Inflammatory macrophage treated with lipopolysaccharide for 4 hours (primary cell): ENCODE results near the gene MEAK7.

Source experiments
- DNase-seq: peaks from one replicate; pipeline ENCODE4 v3.0.0-alpha.2; 2020

Gene MEAK7

DNA sequence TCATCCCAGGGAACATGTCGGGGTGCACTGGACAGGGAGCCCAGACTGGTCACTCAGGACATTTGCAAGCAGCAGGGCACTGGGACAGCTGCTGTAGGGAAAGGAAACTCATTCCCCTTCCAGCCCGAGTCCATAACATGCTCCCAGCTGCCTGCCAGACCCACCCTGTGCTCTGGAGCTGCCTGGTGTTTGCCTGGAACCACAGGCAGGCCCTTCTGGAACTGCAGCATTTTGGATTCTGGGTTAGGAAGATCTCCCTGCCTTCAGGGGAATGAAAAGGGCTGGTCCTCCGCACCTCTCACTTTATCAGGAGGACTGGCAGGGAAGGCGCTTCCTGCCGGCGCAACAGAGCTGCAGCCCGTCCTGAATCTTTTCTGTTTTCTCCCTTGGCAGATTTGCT lies 41.2 kb downstream of the MEAK7 start:
- no peak for DNase-seq

DNA sequence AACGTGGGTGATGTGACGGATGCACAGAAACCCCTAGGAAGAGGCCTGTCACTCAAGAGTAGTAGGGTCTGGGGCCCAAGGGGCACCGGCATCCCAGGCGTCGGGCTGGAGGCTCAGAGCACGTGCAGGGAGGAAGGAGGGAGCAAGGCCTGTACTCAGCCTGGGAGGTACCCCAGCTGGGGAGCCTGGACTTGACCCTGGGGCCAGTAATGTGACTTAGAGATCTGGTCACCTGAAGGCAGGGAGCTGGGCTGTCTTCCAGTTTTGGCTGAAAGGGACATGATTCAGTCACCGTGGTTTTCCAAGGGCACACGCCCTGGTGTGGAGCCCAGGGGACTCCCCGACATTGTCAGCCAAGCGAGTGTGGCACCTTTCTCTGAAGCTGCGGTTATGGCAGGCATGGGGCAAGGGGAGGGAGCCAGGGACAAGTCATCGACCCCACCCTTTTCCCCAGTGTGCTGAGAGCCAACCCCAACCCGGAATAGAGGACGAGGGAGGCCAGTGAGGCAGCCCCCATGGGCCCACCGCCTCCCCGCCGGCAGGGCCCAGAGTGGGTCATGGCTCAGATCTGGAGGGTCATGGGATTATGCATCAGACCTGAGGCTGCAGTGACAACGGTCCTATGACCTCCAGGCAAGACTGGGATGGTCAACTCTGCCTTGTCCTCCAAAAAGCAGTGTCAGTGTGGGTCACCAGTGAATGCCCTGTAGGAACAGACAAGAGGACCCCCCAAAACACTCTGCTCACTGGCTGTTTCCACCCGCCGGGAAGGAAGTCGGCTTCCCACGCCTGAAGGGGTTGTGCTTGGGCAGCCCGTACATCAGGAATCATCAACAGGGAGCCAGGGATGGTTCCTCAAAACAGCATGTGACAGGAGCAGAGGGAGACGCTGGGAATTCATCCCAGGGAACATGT lies 41.9 kb downstream of the MEAK7 start:
- DNase-seq: no peak

DNA sequence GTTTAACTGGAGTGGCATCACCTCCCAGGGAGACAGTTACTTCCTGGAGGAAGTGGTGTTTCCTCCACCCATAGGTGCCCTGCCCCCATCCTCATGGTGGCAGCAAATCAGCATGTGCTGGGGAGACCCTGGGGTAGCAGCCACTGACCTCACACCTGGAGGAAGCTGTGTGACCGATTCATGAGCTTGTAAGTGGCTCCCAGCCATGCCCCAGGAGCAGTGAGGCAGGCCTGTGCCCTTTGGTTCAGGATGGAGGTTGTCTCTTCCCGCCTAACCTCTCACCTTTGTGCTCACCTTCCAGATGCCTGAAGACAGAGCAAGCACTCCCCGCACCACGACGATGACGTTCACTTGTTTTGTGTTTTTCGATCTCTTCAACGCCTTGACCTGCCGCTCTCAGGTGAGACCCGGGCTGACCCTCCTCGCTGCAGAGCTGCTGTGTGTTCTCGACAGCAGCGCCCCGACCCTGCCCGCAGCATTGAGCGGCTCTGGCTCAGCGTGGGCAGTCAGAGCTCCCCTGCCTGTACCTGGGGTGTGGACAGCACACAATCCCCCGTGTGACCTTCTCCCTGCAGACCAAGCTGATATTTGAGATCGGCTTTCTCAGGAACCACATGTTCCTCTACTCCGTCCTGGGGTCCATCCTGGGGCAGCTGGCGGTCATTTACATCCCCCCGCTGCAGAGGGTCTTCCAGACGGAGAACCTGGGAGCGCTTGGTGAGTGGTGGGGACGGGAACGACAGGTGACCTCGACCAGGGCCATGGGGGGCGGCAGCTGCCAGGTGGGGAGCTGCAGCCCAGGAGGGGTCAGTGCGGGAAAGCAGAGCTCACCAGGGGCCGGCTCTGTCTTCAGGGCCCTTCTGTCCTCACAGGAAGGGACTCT lies 42.8 kb downstream of the MEAK7 start:
- no peak for DNase-seq

DNA sequence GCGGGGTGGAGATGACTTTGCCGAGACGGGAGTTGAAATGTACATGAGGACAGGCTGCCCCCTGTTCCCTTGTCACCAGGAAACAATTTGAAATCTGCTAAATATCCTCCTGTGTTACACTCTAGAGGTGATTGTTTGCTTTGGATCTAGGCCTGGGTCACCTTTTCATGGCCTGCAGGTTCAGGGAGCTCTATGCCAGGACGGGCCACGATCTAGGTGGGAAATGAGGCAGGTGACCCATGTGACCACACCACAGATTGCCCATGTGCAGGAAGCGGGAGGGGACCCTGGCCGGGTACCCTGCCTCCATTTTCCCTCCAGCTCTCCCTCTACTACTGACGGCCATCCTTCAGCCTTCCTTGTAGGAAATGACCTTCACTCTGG lies 43.4 kb downstream of the MEAK7 start:
- DNase-seq: no peak

DNA sequence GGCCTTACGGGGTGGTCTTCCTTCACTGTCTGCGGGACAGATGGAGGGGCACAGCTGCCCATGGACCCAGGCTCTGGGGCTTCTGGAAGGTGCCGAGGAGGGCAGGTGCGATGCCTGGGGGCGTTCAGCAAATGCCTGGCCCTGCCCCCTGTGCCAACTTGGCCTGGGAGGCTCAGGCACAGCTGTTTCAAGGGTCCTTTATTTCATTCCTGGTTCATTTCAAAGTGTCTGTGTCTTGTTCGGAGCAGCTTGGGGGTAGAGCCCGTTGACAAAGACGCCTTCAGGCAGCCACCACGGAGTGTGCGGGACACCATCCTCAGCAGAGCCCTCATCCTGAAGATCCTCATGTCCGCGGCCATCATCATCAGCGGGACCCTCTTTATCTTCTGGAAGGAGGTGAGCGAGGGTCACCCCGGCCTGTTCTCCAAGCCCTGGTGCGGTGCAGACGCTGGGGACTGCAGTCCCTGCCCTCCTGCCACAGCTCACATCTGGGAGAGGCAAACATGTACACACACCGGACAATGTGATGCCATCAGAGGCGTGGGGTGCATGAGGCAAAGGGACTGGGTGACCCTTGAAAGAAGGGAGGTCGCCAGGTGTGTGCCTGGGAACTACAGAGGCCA lies 43.9 kb downstream of the MEAK7 start:
- DNase-seq: no peak

DNA sequence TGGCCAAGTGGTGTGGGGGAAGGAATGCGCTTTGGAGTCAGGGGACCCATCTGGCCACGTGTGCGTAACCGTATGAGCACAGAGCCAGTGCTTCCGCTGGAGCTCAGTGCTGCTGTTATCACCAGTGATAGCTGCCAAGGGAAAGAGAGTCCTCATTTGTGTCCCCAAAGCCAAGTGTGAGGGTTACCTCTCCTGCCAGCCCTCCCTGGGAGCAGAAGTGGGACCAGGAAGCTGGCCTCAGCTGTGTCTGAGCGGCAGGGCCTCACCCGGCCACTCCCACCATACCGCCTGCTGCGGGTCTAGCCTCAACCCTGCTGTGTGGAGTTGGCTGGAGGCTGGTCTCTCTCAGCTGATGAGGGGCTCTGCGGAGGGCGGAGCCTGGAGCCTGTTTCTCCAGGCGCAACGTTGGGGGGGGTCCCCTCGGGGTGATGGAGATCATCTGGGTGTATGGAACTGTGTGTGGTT lies 44.5 kb downstream of the MEAK7 start:
- DNase-seq: no peak

DNA sequence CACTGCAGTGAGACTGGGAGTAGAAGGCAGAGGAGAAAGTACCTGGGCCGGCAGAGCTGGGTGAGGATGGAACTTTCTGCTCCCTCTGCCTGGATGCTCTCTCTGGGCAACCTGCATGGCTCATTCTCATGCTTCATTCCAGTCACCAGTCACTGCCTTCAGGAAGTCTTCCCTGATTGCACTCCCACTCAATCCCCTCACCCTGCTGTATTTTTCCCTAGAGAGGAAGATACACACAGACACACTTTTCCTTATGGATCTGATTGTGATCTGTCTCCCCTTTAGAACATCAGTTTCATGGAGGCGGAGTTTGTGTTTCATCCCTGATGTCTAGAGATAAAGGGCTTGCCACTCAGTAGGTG lies 44.9 kb downstream of the MEAK7 start:
- no peak for DNase-seq

DNA sequence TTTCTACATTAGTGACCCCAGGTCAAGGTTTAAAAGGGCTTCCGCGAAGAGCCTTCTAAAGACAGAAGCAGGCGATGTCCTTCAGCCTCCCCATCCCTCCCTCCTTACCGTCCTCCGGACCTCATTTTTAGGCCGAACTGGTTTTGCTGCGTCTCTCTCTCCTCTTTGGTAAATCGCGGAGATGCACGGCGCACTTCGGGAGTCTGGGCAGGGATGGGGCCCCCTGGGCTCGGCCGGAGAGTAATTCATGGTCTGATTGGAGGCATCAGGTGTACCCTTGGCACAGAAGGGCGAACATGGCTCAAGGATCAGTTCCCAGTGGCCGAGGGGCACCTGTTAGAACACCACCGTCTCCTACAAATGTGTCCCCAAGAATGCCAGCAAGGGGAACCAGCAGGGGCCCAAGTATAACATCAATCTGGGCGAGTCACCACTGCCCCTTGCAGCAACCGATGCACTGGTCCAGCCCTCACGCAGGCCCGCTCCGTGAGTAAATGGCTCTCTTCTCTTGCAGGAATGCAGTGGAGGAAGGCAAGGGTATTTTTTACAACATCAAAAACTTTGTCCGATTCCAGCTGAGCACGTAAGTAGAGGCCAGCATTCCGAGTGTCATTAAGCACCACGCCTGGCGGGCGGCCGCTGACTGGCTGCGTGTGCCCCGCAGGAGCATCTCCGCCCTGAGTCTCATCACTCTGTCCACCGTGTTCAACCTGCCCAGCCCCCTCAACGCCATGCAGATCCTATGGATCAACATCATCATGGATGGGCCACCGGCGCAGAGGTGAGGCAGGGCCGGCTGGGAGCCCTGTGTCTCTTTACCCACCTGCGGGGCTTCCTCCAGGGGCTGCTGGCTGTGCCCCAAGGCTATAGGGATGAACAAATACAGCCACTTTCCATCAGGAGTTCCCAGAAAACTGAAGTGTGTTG lies 45.6 kb downstream of the MEAK7 start:
- DNase-seq: no peak

DNA sequence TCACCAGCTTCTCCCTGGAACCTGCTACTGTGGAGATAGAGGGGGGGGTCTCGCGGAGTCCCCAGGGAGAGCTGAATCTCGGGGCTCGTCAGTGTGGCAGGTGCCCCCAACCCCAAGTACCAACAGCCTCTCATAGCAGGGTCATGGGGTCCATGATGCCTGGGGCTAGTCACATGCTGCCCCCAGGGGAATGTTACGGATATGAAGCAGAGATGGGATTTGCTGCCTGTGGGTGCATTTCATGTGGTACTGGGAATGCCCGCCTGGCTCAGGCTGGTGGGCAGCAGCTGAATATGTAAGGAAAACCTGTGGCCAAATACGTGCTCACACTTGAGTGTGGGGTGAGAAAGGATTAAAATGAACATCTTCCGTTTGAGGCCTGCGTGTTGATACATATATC lies 49.4 kb downstream of the MEAK7 start:
- DNase-seq: no peak
